WERI-Rb-1 (cell line): ENCODE data around the gene FAM149B1.
"Not testable (repeated sequence)": the region's sequence is repeated elsewhere in the genome, so short reads cannot be mapped to it uniquely, and the experiment has no call there.

Source experiments
- DNase-seq: peaks from one replicate; pipeline ENCODE4 v3.0.0-alpha.2; 2020
- H3K27ac ChIP-seq: fragments of 250-450 bp; sonication (Bioruptor Pico); 2 replicates; pipeline ENCODE4 v1.5.1; 2020; ENCODE audit warnings: mild to moderate bottlenecking, moderate library complexity
- H3K27me3 ChIP-seq: fragments of 250-450 bp; sonication (Bioruptor Pico); 2 replicates; pipeline ENCODE4 v1.5.1; 2021; ENCODE audit warnings: mild to moderate bottlenecking, low read depth, moderate library complexity; ENCODE audit not compliant: insufficient read depth, severe bottlenecking
- H3K36me3 ChIP-seq: fragments of 250-450 bp; sonication (Bioruptor Pico); 2 replicates; pipeline ENCODE4 v1.5.1; 2020; ENCODE audit warnings: mild to moderate bottlenecking, moderate library complexity
- H3K4me3 ChIP-seq: 2 replicates; pipeline ENCODE4 v1.5.1; 2011; ENCODE audit warnings: low read depth, mild to moderate bottlenecking, control low read depth, low read length
- H3K9me3 ChIP-seq: fragments of 250-450 bp; sonication (Bioruptor Pico); 2 replicates; pipeline ENCODE4 v1.5.1; 2021; ENCODE audit warnings: mild to moderate bottlenecking, moderate library complexity; ENCODE audit not compliant: severe bottlenecking
- TF ChIP-seq, protein P1 (sequence below): IDR thresholded peaks from 2 replicates; pipeline ENCODE4 v1.5.1; 2011; ENCODE audit warnings: low read depth, mild to moderate bottlenecking, control low read depth, inconsistent platforms, low read length

Gene FAM149B1

GRCh38 chr10:73248259-73248724 is 80.4 kb downstream of the FAM149B1 start:
- H3K9me3 ChIP-seq, result no peaks in the 10 kb centered on the region
- H3K36me3 ChIP-seq, result peaks cover 72% of the 10 kb centered on the region
- no peaks in the 10 kb centered on the region for H3K27me3 ChIP-seq
- TF ChIP-seq, protein P1, sequence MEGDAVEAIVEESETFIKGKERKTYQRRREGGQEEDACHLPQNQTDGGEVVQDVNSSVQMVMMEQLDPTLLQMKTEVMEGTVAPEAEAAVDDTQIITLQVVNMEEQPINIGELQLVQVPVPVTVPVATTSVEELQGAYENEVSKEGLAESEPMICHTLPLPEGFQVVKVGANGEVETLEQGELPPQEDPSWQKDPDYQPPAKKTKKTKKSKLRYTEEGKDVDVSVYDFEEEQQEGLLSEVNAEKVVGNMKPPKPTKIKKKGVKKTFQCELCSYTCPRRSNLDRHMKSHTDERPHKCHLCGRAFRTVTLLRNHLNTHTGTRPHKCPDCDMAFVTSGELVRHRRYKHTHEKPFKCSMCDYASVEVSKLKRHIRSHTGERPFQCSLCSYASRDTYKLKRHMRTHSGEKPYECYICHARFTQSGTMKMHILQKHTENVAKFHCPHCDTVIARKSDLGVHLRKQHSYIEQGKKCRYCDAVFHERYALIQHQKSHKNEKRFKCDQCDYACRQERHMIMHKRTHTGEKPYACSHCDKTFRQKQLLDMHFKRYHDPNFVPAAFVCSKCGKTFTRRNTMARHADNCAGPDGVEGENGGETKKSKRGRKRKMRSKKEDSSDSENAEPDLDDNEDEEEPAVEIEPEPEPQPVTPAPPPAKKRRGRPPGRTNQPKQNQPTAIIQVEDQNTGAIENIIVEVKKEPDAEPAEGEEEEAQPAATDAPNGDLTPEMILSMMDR, result no peak
- no peak overlapping the region for H3K4me3 ChIP-seq
- no peak overlapping the region; the same call in 1 of the 2 replicates for H3K27ac ChIP-seq
- DNase-seq, result no peak

DNA sequence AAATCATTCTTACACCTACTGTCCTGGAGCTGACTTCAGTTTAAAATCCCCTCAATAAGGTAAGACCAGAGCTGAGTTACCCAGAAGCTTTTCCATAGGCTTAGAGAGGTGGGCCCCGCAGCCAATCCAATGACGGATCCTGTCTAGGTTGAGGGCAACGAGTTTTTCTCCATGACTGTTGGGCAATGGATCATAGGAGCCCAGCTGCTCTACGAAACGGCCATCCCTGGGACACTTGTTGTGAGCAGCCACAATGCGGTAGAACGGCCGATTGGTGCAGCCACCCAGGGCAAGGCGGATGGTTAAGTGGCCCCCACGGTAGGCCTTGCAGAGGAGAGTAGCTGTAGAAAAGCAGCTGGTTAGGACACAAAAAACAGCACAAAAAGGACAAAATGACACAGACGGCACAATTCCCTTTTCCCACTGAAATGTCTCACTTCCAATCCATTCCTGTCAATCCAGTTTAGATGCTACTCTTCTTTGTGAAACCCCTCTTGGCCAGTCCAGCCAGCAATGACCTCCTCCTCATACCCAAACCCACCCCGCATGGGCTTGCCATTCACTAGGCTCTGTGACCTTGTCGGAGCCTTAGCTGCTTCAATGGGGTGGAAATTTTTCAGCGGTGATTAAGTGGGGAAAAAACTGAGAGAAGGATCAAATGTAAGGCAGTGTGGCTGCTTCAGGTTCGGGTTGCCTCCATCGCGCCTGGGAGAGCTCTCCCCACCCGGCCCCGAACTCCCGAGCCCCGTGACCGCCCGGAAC is 83.9 kb downstream of the FAM149B1 start:
- Histone ChIP-seq H3K27ac (peak overlapping the region; percentile 91), H3K36me3 (peaks cover 37% of the 10 kb centered on the region), H3K9me3 (no peaks in the 10 kb centered on the region), H3K4me3 (peak overlapping the region; percentile 97), H3K27me3 (no peaks in the 10 kb centered on the region)
- TF ChIP-seq, protein P1, result no peak
- peak; percentile 28 for DNase-seq

DNA sequence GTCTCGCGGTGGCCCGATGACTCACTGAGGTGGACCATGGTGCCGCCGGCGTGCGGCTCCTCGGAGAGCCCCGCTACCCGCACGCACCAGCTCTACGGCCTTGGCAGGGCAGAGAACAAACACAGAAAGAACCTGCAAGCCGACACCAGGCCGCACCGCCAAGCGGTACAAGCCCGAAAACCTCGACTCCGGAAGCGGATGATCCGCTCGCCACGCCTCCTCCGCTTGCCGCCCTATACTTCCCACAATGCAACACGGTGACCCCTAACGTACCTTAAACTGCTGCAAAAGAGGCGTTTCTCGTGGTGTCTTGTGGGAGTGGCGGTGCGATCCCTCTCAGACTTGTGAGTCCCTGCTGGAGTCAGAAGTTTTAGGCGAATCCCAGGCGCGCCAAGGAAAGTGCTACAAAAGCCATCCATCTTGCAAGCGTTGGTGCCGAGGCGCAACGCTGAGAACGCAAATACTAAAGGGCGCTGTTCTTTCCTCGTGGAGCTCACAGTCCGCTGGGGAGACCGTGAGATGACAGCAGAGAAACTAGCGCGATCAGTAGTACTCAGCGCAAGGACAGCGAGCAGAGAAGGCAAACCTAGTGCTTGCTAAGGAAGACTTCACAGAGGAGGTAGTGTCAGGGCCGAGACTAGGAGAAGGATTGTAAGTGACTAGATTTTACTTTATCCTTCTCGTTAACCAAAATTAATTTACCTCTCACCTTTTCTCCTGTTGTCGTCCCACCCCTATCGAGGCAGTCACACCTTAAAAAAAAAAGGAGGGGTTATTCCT is 84.7 kb downstream of the FAM149B1 start, which contains the start of gene MRPS16:
TSS of gene MRPS16 (minus strand) at position 200 of the 780 bp plus-strand sequence. CDS start at position 38, 162 bp downstream.
- TF ChIP-seq, protein P1, result no peak
- Histone ChIP-seq H3K9me3 (no peaks in the 10 kb centered on the region), H3K36me3 (peaks cover 35% of the 10 kb centered on the region), H3K27ac (peak within 1 kb of the TSS; percentile 91), H3K27me3 (no peaks in the 10 kb centered on the region), H3K4me3 (peak within 1 kb of the TSS; percentile 97)
- peak; percentile 97 for DNase-seq

GRCh38 chr10:73253225-73253555 is 85.3 kb downstream of the FAM149B1 start:
- TF ChIP-seq, protein P1, result peak; percentile 4; the same call in 1 of the 2 replicates
- Histone ChIP-seq H3K4me3 (peak overlapping the region; percentile 97), H3K27me3 (no peaks in the 10 kb centered on the region), H3K9me3 (no peaks in the 10 kb centered on the region), H3K27ac (peak overlapping the region; percentile 91), H3K36me3 (peaks cover 34% of the 10 kb centered on the region)
- DNase-seq, result no peak

DNA sequence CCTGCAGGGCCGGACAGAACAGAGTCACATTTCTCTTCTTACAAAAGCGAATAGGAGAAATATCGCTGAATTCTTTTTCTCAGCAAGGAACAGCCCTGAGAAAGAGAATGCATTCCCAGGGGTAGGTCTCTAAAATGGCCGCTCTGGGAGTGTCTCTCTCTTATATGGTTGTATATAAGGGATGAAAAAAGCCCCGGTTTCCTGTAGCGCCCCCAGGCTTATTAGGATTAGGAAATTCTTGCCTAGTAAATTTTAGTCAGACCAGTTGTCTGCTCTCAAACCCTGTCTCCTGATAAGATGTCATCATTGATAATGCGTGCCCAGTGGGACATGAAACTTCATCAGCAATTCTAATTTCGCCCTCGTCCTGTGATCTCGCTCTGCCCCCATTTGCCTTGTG is 90.7 kb downstream of the FAM149B1 start:
- not testable (repeated sequence) for H3K4me3 ChIP-seq, H3K36me3 ChIP-seq, H3K27ac ChIP-seq, H3K27me3 ChIP-seq, H3K9me3 ChIP-seq
- peak; percentile 12 for DNase-seq

GRCh38 chr10:73261362-73261995 is 93.6 kb downstream of the FAM149B1 start:
- H3K27me3 ChIP-seq, result no peaks in the 10 kb centered on the region
- TF ChIP-seq, protein P1, result no peak
- H3K9me3 ChIP-seq, result peaks cover 3% of the 10 kb centered on the region
- H3K4me3 ChIP-seq, result no peak overlapping the region
- H3K36me3 ChIP-seq, result no peaks in the 10 kb centered on the region
- no peak overlapping the region for H3K27ac ChIP-seq
- DNase-seq, result no peak
